ENCODE measurements around the gene TNPO2.

DNA sequence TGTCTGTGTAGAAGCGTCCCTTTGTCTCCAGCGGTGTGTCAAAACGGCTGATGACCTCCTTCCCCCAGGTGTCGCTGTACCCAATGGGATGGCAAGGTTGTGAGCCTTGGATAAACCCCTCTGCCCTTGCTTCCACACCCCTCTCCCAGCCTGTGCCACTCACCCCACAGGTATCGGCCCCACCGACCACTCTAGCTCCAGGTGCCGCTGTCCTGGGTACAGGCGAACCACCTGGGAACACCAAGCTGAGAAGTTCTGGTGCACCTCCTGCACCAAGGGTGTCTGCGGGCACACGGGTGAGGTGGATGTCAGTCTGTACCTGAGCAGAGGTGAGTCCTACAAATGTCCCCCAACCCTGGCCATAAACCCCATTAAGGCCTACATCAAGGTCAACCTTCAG is 73.8 kb downstream of the TNPO2 start:
- TF ChIP-seq CTCF (IDR thresholded peaks at IDR 0.05) (no peak), POLR2A (IDR thresholded peaks at IDR 0.05) (no peak), EP300 (IDR thresholded peaks at IDR 0.05) (no peak)

Data from tibial nerve (tissue), 4 donors.